ENCODE results near the gene PHTF2. TPM values are rescaled to one million over a fixed set of nuclear protein-coding genes. Genes with fewer than 3 reads are reported as not detected.
"Not testable (repeated sequence)": the region's sequence is repeated elsewhere in the genome, so short reads cannot be mapped to it uniquely, and the experiment has no call there.

Gene PHTF2
- total RNA-seq, 1 donor from 2014 or later = 25.0 TPM

DNA sequence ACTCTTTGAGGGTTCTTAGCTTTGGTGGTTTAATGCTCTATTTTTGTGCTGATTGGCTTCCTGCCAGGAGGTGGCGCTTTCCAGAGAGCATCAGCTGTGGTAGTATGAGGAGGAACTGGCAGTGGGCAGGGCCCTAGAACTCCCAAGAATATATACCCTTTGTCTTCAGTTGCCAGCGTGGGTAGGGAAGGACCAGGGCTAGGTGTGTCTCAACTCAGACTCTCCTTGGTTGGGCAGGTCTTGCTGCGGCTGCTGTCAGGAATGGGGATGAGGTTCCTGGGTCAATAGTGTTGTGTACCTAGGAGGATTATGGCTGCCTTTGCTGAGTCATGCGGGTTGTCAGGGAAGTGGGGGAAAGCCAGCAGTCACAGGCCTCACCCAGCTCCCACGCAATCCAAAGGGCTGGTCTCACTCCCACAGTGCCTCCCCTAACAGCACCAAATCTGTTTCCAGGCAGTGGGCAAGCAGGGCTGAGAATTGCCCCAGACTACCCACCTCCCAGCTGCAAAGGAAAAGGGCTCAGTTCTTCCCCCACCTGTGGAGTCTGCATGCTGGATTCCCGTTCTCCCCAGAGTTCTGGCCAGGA is 191.5 kb downstream of the PHTF2 start:
- DNase-seq (ENCODE audit: low spot score) = no peak

GRCh38 chr7:77991656-77992055 is 193.1 kb downstream of the PHTF2 start:
- DNase-seq (ENCODE audit: low spot score) = no peak

GRCh38 chr7:77993838-77994237 is 195.3 kb downstream of the PHTF2 start:
- DNase-seq (ENCODE audit: low spot score) = no peak

DNA sequence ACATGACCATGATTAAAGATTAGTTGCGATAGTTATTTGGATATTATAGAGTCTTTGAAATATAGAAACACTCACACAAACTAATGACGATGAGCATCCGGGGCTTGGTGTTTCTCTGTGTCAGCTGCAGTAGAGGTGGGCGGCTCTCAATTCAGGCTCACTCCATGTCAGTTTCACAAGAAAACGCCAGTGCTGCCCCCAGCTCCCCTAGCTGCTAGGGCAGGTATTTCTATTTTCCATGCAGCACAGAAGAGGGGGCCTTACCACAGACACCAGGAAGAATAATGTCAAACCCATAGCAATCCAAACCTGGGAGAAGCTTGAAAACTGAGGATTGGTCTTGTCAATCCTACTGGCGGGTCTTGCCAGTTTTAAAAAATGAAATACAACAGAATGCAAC is 197.1 kb downstream of the PHTF2 start:
- DNase-seq (ENCODE audit: low spot score) = no peak

GRCh38 chr7:77999168-77999567 is 200.6 kb downstream of the PHTF2 start:
- DNase-seq (ENCODE audit: low spot score) = not testable (repeated sequence)

GRCh38 chr7:78002021-78002420 is 203.4 kb downstream of the PHTF2 start:
- no peak for DNase-seq (ENCODE audit: low spot score)

DNA sequence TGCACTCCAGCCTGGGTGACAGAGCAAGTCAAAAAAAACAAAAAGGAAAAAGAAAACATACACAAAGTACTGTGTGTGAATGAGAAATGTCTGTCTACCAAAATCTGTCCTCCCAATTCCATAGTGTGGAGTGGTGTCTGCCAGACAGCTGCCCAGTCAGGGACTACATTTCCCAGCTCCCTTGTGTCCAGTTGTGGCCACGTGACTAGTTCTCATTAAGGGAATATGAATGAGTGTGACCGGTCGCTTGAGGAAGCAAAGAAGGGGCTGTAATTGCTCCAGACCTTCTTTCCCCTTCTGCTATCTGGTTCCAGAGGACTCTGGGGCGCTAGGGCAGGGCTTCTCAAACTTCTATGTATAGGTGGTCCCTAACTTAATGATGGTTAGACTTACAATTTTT is 204.1 kb downstream of the PHTF2 start:
- no peak for DNase-seq (ENCODE audit: low spot score)

DNA sequence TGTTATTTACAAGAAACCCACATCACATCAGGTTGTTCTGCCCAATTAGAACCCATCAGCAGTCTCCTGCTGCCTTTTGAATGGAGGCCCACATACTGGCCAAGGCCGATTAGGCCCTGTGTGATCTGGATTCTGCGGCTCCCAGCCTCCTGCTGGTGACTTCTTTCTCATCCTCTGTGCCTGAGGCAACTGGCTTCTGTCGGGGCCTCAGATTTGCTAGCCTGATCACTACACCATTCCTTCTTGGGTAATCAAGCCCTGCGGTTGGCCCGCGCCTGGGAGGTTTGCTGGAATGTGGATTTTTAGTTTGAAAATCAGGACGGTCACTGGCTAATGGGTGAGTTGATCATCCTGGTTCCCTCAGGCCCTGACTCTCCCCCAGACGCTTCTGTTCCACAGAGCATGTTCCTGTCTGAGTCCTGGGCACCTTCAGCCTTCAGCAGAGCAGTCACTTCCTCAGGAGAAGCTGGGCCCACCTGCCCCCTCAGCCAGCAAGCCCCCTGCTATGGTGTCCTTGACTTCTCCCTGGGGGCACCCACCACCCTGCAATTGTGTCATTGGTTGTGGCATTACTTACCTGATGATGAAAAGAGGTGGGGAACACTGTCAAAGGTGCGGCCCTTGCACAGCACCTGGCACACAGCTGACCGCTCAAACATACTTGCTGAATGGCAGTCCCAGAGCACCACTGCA is 207.6 kb downstream of the PHTF2 start:
- DNase-seq (ENCODE audit: low spot score) = no peak

Other genes with a start within 250 kb of the PHTF2 start
- 28.4 TPM for gene RSBN1L, start 102.3 kb upstream of the PHTF2 start, total RNA-seq (ENCODE audit: insufficient read depth, low replicate concordance)
- 14.2 TPM for gene TMEM60, start 339 bp upstream of the PHTF2 start, total RNA-seq (ENCODE audit: insufficient read depth, low replicate concordance)

Measured in umbilical cord (tissue), 2 donors.